Right lobe of liver (tissue), 6 donors: ENCODE data around the gene SKAP2. TPM values are rescaled to one million over a fixed set of nuclear protein-coding genes. Genes with fewer than 3 reads are reported as not detected.

ENCODE experiments used
- ATAC-seq, 4 donors: fragments of 200-7000 bp; cut with Tn5 transposase; one replicate each; pipeline ENCODE4 v1.9.1; 2020; ENCODE audit warnings: mild to moderate bottlenecking in 4 of 4, moderate library complexity in 4 of 4
- DNase-seq, 3 donors: peaks; one replicate each; pipeline ENCODE4 v3.0.0-alpha.2; 2020
- H3K27ac ChIP-seq, 3 donors: fragments of 200-600 bp; one replicate each; pipeline ENCODE4 v1.8.0; 2022
- H3K27me3 ChIP-seq, 2 donors: fragments of 200-600 bp; one replicate each; pipeline ENCODE4 v1.8.0; 2022
- H3K36me3 ChIP-seq, 4 donors: fragments of 200-600 bp; sonication (generic) in 1 of 4; one replicate each; pipeline versions ENCODE4 v1.5.1 to v1.8.0; 2017 to 2022; ENCODE audit warnings: control low read depth in 1 of 4
- H3K4me1 ChIP-seq, 4 donors: fragments of 200-600 bp; sonication (generic) in 1 of 4; one replicate each; pipeline versions ENCODE4 v1.5.1 to v1.8.0; 2017 to 2022; ENCODE audit warnings: control low read depth in 1 of 4
- H3K4me3 ChIP-seq, 3 donors: fragments of 200-600 bp; one replicate each; pipeline ENCODE4 v1.8.0; 2022
- H3K9me3 ChIP-seq, 4 donors: fragments of 200-600 bp; sonication (generic) in 1 of 4; one replicate each; pipeline versions ENCODE4 v1.5.1 to v1.8.0; 2017 to 2022; ENCODE audit warnings: control low read depth in 1 of 4
- CTCF ChIP-seq, 4 donors: fragments of 200-600 bp in 3 of 4; fragments of 450-650 bp in 1 of 4; IDR thresholded peaks; one replicate each; pipeline versions ENCODE4 v1.5.1 to v1.8.0; 2016 to 2022; ENCODE audit warnings: antibody characterized with exemption in 4 of 4, mild to moderate bottlenecking in 2 of 4
- POLR2A ChIP-seq: fragments of 450-650 bp; IDR thresholded peaks from one replicate; pipeline ENCODE4 v1.6.1; 2017; ENCODE audit warnings: antibody characterized with exemption, mild to moderate bottlenecking
- WGBS: methylation state at CpG from one replicate; pipeline ENCODE4 v1.1.6; 2018; ENCODE audit warnings: low coverage, low lambda C conversion rate; ENCODE audit not compliant: insufficient coverage; ENCODE audit errors: missing lambda C conversion rate; 5-methylcytosine and 5-hydroxymethylcytosine counted together
- intact Hi-C, 2 donors: fragments of 100-400 bp; cut with DNase I; formaldehyde crosslinking; loops; one replicate each; pipeline versions ENCODE4 v1.11.2 to v1.14.1; 2022
- total RNA-seq, 6 experiments: library from RNA; depleted of rRNA in 2 of 6; stranded (reverse); fragments of >200 nt in 2 of 6; fragmentation: NEBNext Ultra II Directional in 3 of 6; extraction: Animal tissue kit (Norgen Biotek cat#: 25700) in 3 of 6; gene quantifications; one replicate each; pipeline versions ENCODE4 v1.1.0 to v1.2.4, GENCODE V29; 2016 to 2023
- donor health status: DM: no; HTN: yes; CAD: no.
- donor health status: DM: no; HTN: no; CAD: no.
- donor health status: DM: no; HTN: no; CAD: no.
- donor health status: DM: no; HTN: yes; CAD: no.
- donor health status: DM: no; HTN: yes; CAD: no.

SKAP2 gene
- total RNA-seq, 6 experiments from 2014 or later: 4.7 to 19.6 (median 9.0) TPM

GRCh38 chr7:26743205-26743604 lies 121.2 kb downstream of the SKAP2 start:
- H3K27me3 ChIP-seq: no peaks in the 10 kb centered on the region
- H3K9me3 ChIP-seq: no peaks in the 10 kb centered on the region
- H3K4me3 ChIP-seq: no peak overlapping the region
- no peaks in the 10 kb centered on the region for H3K36me3 ChIP-seq
- no peaks in the 10 kb centered on the region for H3K4me1 ChIP-seq
- TF ChIP-seq CTCF (IDR thresholded peaks at IDR 0.05) (no peak), POLR2A (no peak)
- no peak overlapping the region for H3K27ac ChIP-seq
- no peak for DNase-seq
- intact Hi-C loops: no loop called here
- no peak for ATAC-seq
- 28% methylated on average over 2 of the region's 2 CpGs for WGBS

- Histone ChIP-seq H3K4me3 (no peak overlapping the region), H3K27me3 (no peaks in the 10 kb centered on the region), H3K36me3 (no peaks in the 10 kb centered on the region), H3K27ac (no peak overlapping the region), H3K4me1 (no peaks in the 10 kb centered on the region), H3K9me3 (no peaks in the 10 kb centered on the region)
- intact Hi-C loops: no loop called here
- no peak for DNase-seq
- no peak for ATAC-seq
- WGBS: 53% methylated on average over 2 of the region's 2 CpGs
- no peak for TF ChIP-seq CTCF (IDR thresholded peaks at IDR 0.05)
- no peak for TF ChIP-seq POLR2A
These were observed 128.3 kb downstream of the SKAP2 start for GRCh38 chr7:26735976-26736600.

- no peak overlapping the region for H3K27ac ChIP-seq
- no peak overlapping the region for H3K4me3 ChIP-seq
- ATAC-seq: no peak
- H3K9me3 ChIP-seq: no peaks in the 10 kb centered on the region
- H3K36me3 ChIP-seq: no peaks in the 10 kb centered on the region
- intact Hi-C loops: no loop called here
- no peak for TF ChIP-seq CTCF (IDR thresholded peaks at IDR 0.05)
- no peak for TF ChIP-seq POLR2A
- 65% methylated on average over 2 of the region's 2 CpGs for WGBS
- no peaks in the 10 kb centered on the region for H3K4me1 ChIP-seq
- H3K27me3 ChIP-seq: no peaks in the 10 kb centered on the region
- no peak for DNase-seq
These were observed 135.1 kb downstream of the SKAP2 start for GRCh38 chr7:26729150-26729775.

GRCh38 chr7:26726051-26726450 lies 138.3 kb downstream of the SKAP2 start:
- TF ChIP-seq CTCF (IDR thresholded peaks at IDR 0.05) (no peak), POLR2A (no peak)
- 69% methylated on average over 1 of the region's 1 CpG for WGBS
- ATAC-seq (no peak), DNase-seq (no peak)
- intact Hi-C loops: no loop called here
- H3K27ac ChIP-seq: no peak overlapping the region
- no peaks in the 10 kb centered on the region for H3K4me1 ChIP-seq
- no peaks in the 10 kb centered on the region for H3K9me3 ChIP-seq
- no peaks in the 10 kb centered on the region for H3K27me3 ChIP-seq
- H3K36me3 ChIP-seq: no peaks in the 10 kb centered on the region
- no peak overlapping the region for H3K4me3 ChIP-seq
